CD14-positive monocyte (primary cell): ENCODE data around the gene PLXNA4. TPM values are rescaled to one million over a fixed set of nuclear protein-coding genes. Genes with fewer than 3 reads are reported as not detected.

Experiments used
- DNase-seq, 3 donors: peaks; one replicate each; pipeline ENCODE4 v3.0.0-alpha.2; 2011 to 2022
- H2AFZ ChIP-seq: 2 replicates; pipeline ENCODE4 v1.6.0; 2012; ENCODE audit warnings: mild to moderate bottlenecking, low read depth, low read length, inconsistent platforms; ENCODE audit not compliant: insufficient read depth, poor library complexity, severe bottlenecking
- H3K27ac ChIP-seq, 2 donors: 1 replicate in 1 of 2; 2 replicates in 1 of 2; pipeline ENCODE4 v1.5.1; 2012 to 2013; ENCODE audit warnings: low read length in 2 of 2, control low read depth in 1 of 2, inconsistent platforms in 1 of 2, low read depth in 1 of 2, mild to moderate bottlenecking in 1 of 2
- H3K27me3 ChIP-seq, 2 donors: one replicate each; pipeline versions ENCODE4 v1.6.0 to v1.6.1; 2011 to 2013; ENCODE audit warnings: low read length in 2 of 2; ENCODE audit not compliant: control insufficient read depth in 2 of 2, insufficient read depth in 2 of 2
- H3K36me3 ChIP-seq, 2 donors: replicated peaks in 1 of 2; 1 replicate in 1 of 2; 2 replicates in 1 of 2; pipeline versions ENCODE4 v1.5.1 to v1.6.1; 2012 to 2013; ENCODE audit warnings: low read length in 2 of 2, control low read depth in 1 of 2, inconsistent platforms in 1 of 2, mild to moderate bottlenecking in 1 of 2; ENCODE audit not compliant: insufficient read depth in 2 of 2, control insufficient read depth in 1 of 2
- H3K4me1 ChIP-seq, 2 donors: 1 replicate in 1 of 2; 2 replicates in 1 of 2; pipeline versions ENCODE4 v1.5.1 to v1.6.1; 2012 to 2013; ENCODE audit warnings: low read length in 2 of 2, control low read depth in 1 of 2, inconsistent platforms in 1 of 2, mild to moderate bottlenecking in 1 of 2, moderate library complexity in 1 of 2; ENCODE audit not compliant: insufficient read depth in 2 of 2, control insufficient read depth in 1 of 2
- H3K4me2 ChIP-seq: replicated peaks from 2 replicates; pipeline ENCODE3; 2012; ENCODE audit warnings: low read length, moderate library complexity, mild to moderate bottlenecking; ENCODE audit not compliant: poor library complexity, severe bottlenecking; ENCODE audit errors: extremely low read depth
- H3K4me3 ChIP-seq, 3 experiments: fragments of 200-600 bp in 1 of 3; sonication (generic) in 1 of 3; replicated peaks in 1 of 3; 1 replicate in 2 of 3; 2 replicates in 1 of 3; pipeline ENCODE4 v1.5.1; 2011 to 2013; ENCODE audit warnings: low read length in 3 of 3, mild to moderate bottlenecking in 3 of 3, control low read depth in 2 of 3, low read depth in 2 of 3, inconsistent platforms in 1 of 3, moderate library complexity in 1 of 3
- H3K79me2 ChIP-seq: 2 replicates; pipeline ENCODE4 v1.6.0; 2012; ENCODE audit warnings: mild to moderate bottlenecking, control low read depth, inconsistent platforms, low read length, moderate library complexity; ENCODE audit not compliant: insufficient read depth
- H3K9ac ChIP-seq: 2 replicates; pipeline ENCODE4 v1.6.0; 2017; ENCODE audit warnings: low read length, mild to moderate bottlenecking; ENCODE audit not compliant: insufficient read depth, poor library complexity, severe bottlenecking
- H3K9me3 ChIP-seq, 2 donors: replicated peaks in 1 of 2; 1 replicate in 1 of 2; 2 replicates in 1 of 2; pipeline versions ENCODE4 v1.5.1 to v1.6.1; 2012 to 2013; ENCODE audit warnings: low read length in 2 of 2, control low read depth in 1 of 2; ENCODE audit not compliant: control insufficient read depth in 1 of 2, insufficient read depth in 1 of 2
- H4K20me1 ChIP-seq: 2 replicates; pipeline ENCODE4 v1.6.0; 2012; ENCODE audit warnings: mild to moderate bottlenecking, low read length, control low read depth, moderate library complexity; ENCODE audit not compliant: insufficient read depth
- H3K27ac Mint-ChIP-seq, 7 donors: one replicate each; pipeline ENCODE4 v1.8.0; 2020; ENCODE audit warnings: mild to moderate bottlenecking in 7 of 7, mixed read lengths in 7 of 7, moderate library complexity in 6 of 7, inconsistent platforms in 2 of 7
- H3K27me3 Mint-ChIP-seq, 3 donors: one replicate each; pipeline ENCODE4 v1.8.0; 2021 to 2022; ENCODE audit warnings: low read depth in 3 of 3, mild to moderate bottlenecking in 3 of 3, mixed read lengths in 3 of 3, moderate library complexity in 3 of 3, inconsistent platforms in 1 of 3
- H3K36me3 Mint-ChIP-seq, 2 donors: one replicate each; pipeline ENCODE4 v1.8.0; 2020; ENCODE audit warnings: mixed read lengths in 2 of 2, inconsistent platforms in 1 of 2, mild to moderate bottlenecking in 1 of 2
- H3K4me1 Mint-ChIP-seq: one replicate; pipeline ENCODE4 v1.8.0; 2020; ENCODE audit warnings: mild to moderate bottlenecking, mixed read lengths
- H3K4me3 Mint-ChIP-seq, 2 donors: one replicate each; pipeline ENCODE4 v1.8.0; 2020; ENCODE audit warnings: mild to moderate bottlenecking in 2 of 2, mixed read lengths in 2 of 2, moderate library complexity in 1 of 2
- H3K9me3 Mint-ChIP-seq, 7 donors: one replicate each; pipeline ENCODE4 v1.8.0; 2020 to 2022; ENCODE audit warnings: mixed read lengths in 7 of 7, mild to moderate bottlenecking in 6 of 7, moderate library complexity in 6 of 7, inconsistent platforms in 2 of 7
- WGBS: methylation state at CpG from one replicate; pipeline ENCODE4 v1.1.5; 2013; ENCODE audit warnings: missing lambda C conversion rate; ENCODE audit not compliant: insufficient coverage; 5-methylcytosine and 5-hydroxymethylcytosine counted together
- intact Hi-C, 2 donors: fragments of 100-400 bp; cut with micrococcal nuclease; formaldehyde crosslinking; loops; one replicate each; pipeline versions ENCODE4 v1.15.0 to v1.15.1; 2023
- polyA plus RNA-seq, 3 donors: library from polyadenylated mRNA; depleted of rRNA in 1 of 3; unstranded in 2 of 3; stranded (reverse) in 1 of 3; fragments of 300-500 nt in 2 of 3; fragments of >200 nt in 1 of 3; fragmentation: Illumina TruSeq in 2 of 3; gene quantifications; 1 replicate in 2 of 3; 2 replicates in 1 of 3; pipeline ENCODE4 v1.2.3, GENCODE V29; 2012 to 2021
- TF ChIP-seq, protein P1 (sequence below): fragments of 200-600 bp; IDR thresholded peaks from one replicate; pipeline ENCODE4 v1.8.0; 2022; ENCODE audit warnings: antibody characterized with exemption, mild to moderate bottlenecking

PLXNA4 gene
- polyA plus RNA-seq, 3 donors: not detected

GRCh38 chr7:132355048-132355447 is 221.2 kb downstream of the PLXNA4 start:
- H3K4me1 Mint-ChIP-seq: peaks cover 7% of the 10 kb centered on the region
- no peaks in the 10 kb centered on the region for H3K79me2 ChIP-seq
- intact Hi-C loops: no loop called here
- H3K27ac ChIP-seq: no peak overlapping the region
- H3K9ac ChIP-seq: no peak overlapping the region
- peaks cover 0 to 6% of the 10 kb centered on the region in 2 donors for H3K27me3 ChIP-seq
- H3K4me2 ChIP-seq: no peak overlapping the region
- H2AFZ ChIP-seq: no peak overlapping the region
- no peak overlapping the region for H3K27ac Mint-ChIP-seq
- no peak overlapping the region for H3K4me3 ChIP-seq
- peaks cover 0 to 3% (median 0%) of the 10 kb centered on the region in 7 donors for H3K9me3 Mint-ChIP-seq
- H3K4me1 ChIP-seq: peaks cover 0 to 5% of the 10 kb centered on the region in 2 donors
- WGBS: 23% methylated on average over 4 of the region's 5 CpGs
- H3K36me3 ChIP-seq: no peaks in the 10 kb centered on the region
- H3K36me3 Mint-ChIP-seq: no peaks in the 10 kb centered on the region
- TF ChIP-seq, protein P1, sequence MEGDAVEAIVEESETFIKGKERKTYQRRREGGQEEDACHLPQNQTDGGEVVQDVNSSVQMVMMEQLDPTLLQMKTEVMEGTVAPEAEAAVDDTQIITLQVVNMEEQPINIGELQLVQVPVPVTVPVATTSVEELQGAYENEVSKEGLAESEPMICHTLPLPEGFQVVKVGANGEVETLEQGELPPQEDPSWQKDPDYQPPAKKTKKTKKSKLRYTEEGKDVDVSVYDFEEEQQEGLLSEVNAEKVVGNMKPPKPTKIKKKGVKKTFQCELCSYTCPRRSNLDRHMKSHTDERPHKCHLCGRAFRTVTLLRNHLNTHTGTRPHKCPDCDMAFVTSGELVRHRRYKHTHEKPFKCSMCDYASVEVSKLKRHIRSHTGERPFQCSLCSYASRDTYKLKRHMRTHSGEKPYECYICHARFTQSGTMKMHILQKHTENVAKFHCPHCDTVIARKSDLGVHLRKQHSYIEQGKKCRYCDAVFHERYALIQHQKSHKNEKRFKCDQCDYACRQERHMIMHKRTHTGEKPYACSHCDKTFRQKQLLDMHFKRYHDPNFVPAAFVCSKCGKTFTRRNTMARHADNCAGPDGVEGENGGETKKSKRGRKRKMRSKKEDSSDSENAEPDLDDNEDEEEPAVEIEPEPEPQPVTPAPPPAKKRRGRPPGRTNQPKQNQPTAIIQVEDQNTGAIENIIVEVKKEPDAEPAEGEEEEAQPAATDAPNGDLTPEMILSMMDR: no peak
- H3K27me3 Mint-ChIP-seq: peaks cover 9 to 19% (median 12%) of the 10 kb centered on the region in 3 donors
- no peak for DNase-seq
- H4K20me1 ChIP-seq: no peaks in the 10 kb centered on the region
- H3K9me3 ChIP-seq: no peaks in the 10 kb centered on the region
- H3K4me3 Mint-ChIP-seq: no peak overlapping the region

DNA sequence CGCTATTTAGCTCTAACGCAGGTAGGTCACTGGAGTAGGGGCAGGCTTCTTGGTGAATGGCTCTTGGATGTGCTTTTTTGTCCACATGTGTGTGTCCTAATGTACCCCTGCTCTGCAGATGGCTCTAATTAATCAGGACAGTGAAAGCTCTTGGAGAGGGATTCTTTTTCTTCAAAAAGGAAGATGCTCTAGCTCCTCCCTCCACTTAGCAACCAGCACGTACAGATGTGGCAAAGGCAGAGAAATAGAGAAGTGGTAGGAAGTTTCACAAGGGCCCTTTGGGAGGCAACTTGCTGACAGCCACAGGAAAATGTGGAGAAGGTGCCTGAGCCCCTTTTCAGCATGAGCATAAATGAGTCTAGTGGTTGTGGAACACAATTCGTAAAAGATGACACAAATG is 221.7 kb downstream of the PLXNA4 start:
- H3K36me3 ChIP-seq: no peaks in the 10 kb centered on the region
- 86% methylated on average over 1 of the region's 4 CpGs for WGBS
- H3K9me3 Mint-ChIP-seq: peaks cover 0 to 3% (median 0%) of the 10 kb centered on the region in 7 donors
- peak in 2 of 3 donors; percentile 2 for DNase-seq
- peaks cover 9 to 19% (median 15%) of the 10 kb centered on the region in 3 donors for H3K27me3 Mint-ChIP-seq
- peaks cover 0 to 6% of the 10 kb centered on the region in 2 donors for H3K27me3 ChIP-seq
- H3K27ac ChIP-seq: no peak overlapping the region
- TF ChIP-seq, protein P1: no peak
- H2AFZ ChIP-seq: no peak overlapping the region
- H4K20me1 ChIP-seq: no peaks in the 10 kb centered on the region
- H3K36me3 Mint-ChIP-seq: no peaks in the 10 kb centered on the region
- H3K4me1 ChIP-seq: peaks cover 0 to 5% of the 10 kb centered on the region in 2 donors
- no peaks in the 10 kb centered on the region for H3K79me2 ChIP-seq
- peaks cover 7% of the 10 kb centered on the region for H3K4me1 Mint-ChIP-seq
- no peak overlapping the region for H3K4me3 Mint-ChIP-seq
- intact Hi-C loops: no loop called here
- no peak overlapping the region for H3K4me2 ChIP-seq
- H3K27ac Mint-ChIP-seq: peak overlapping the region in 1 of 7 donors; percentile 69
- no peak overlapping the region for H3K9ac ChIP-seq
- no peak overlapping the region for H3K4me3 ChIP-seq
- no peaks in the 10 kb centered on the region for H3K9me3 ChIP-seq
